Mesothelial cell of epicardium (in vitro differentiated cells): ENCODE results near the gene AGL. TPM values are rescaled to one million over a fixed set of nuclear protein-coding genes. Genes with fewer than 3 reads are reported as not detected.

Experiments
- DNase-seq, 2 experiments: peaks; one replicate each; pipeline ENCODE4 v3.0.0; 2021; ENCODE audit warnings: low spot score in 2 of 2; ENCODE audit not compliant: unreplicated experiment in 2 of 2
- H3K27ac Mint-ChIP-seq: 2 replicates; pipeline ENCODE4 v1.8.0; 2021; ENCODE audit warnings: mixed read lengths
- H3K27me3 Mint-ChIP-seq: 2 replicates; pipeline ENCODE4 v1.8.0; 2021; ENCODE audit warnings: low read depth, mixed read lengths
- H3K36me3 Mint-ChIP-seq: 2 replicates; pipeline ENCODE4 v1.8.0; 2021; ENCODE audit warnings: mixed read lengths
- H3K4me1 Mint-ChIP-seq: 2 replicates; pipeline ENCODE4 v1.8.0; 2021; ENCODE audit warnings: mixed read lengths
- H3K4me3 Mint-ChIP-seq: 2 replicates; pipeline ENCODE4 v1.8.0; 2021; ENCODE audit warnings: mild to moderate bottlenecking, moderate library complexity, mixed read lengths
- H3K9me3 Mint-ChIP-seq: 2 replicates; pipeline ENCODE4 v1.8.0; 2021; ENCODE audit warnings: mixed read lengths
- CTCF ChIP-seq: fragments of 200-600 bp; sonication (generic); IDR thresholded peaks from one replicate; pipeline ENCODE4 v1.5.0; 2021; ENCODE audit warnings: antibody characterized with exemption; ENCODE audit not compliant: unreplicated experiment
- total RNA-seq: library from RNA; stranded (reverse); gene quantifications from 3 replicates; pipeline ENCODE4 v1.2.1, GENCODE V29; 2021

The AGL gene
- total RNA-seq, 1 donor from 2014 or later, result 27.1 TPM

GRCh38 chr1:99811747-99812146 is 38.4 kb upstream of the AGL start:
- TF ChIP-seq CTCF, result no peak
- H3K9me3 Mint-ChIP-seq, result no peaks in the 10 kb centered on the region
- H3K4me3 Mint-ChIP-seq, result no peak overlapping the region
- peaks cover 4% of the 10 kb centered on the region for H3K27me3 Mint-ChIP-seq
- no peak overlapping the region for H3K27ac Mint-ChIP-seq
- H3K36me3 Mint-ChIP-seq, result no peaks in the 10 kb centered on the region
- no peak for DNase-seq
- H3K4me1 Mint-ChIP-seq, result peaks cover 9% of the 10 kb centered on the region

DNA sequence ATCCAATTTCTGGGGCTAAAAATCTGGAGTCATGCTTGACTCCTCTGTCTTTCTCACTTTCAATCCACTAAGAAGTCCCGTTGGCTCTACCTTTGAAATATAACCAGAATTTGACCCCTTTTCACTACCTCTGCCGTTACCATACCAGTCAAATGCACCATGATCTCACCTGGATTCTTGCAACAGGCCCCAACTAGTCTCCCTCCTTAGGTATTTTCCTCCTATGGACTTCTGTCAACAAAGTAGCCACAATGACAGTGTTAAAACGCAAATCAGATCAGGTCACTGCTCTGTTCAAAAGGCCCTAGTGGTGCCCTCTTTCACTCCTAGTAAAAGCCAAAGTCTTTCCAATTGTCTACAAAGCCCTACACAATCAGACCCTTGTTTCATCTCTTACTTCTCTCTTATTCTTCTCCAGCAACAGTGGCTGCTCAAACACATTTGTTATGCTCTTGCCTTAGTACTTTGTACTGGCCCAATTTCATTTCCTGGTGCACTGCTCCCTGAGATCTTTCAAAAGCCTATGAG is 35.7 kb upstream of the AGL start:
- H3K27me3 Mint-ChIP-seq, result no peaks in the 10 kb centered on the region
- DNase-seq, result no peak
- H3K27ac Mint-ChIP-seq, result no peak overlapping the region
- no peaks in the 10 kb centered on the region for H3K9me3 Mint-ChIP-seq
- H3K4me1 Mint-ChIP-seq, result no peaks in the 10 kb centered on the region
- H3K36me3 Mint-ChIP-seq, result no peaks in the 10 kb centered on the region
- no peak for TF ChIP-seq CTCF
- H3K4me3 Mint-ChIP-seq, result no peak overlapping the region

DNA sequence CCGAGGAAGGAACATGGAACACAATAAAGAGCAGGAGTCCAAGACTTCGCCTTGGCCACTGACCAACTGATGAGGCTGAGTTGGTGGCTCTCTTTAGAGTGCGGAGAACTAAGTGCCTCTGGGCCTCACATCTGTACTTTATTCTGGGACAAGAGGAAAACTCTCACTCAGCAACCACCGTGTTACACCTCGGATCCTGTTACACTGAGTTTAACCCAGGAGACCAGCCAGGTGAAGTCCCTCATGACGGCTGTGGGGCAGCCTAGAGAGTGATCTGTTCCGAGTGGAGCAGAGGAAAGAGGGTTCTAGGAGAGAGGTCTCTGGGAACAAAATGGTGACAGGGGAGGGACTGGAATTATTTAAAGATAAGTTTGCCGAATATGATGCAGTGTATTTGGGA is 33.5 kb upstream of the AGL start:
- Mint-ChIP-seq H3K9me3 (no peaks in the 10 kb centered on the region), H3K36me3 (no peaks in the 10 kb centered on the region), H3K4me1 (no peaks in the 10 kb centered on the region), H3K27ac (no peak overlapping the region), H3K27me3 (no peaks in the 10 kb centered on the region), H3K4me3 (no peak overlapping the region)
- DNase-seq, result no peak
- TF ChIP-seq CTCF, result no peak

- no peaks in the 10 kb centered on the region for H3K27me3 Mint-ChIP-seq
- no peak overlapping the region for H3K27ac Mint-ChIP-seq
- no peaks in the 10 kb centered on the region for H3K9me3 Mint-ChIP-seq
- H3K36me3 Mint-ChIP-seq, result no peaks in the 10 kb centered on the region
- no peak for TF ChIP-seq CTCF
- H3K4me1 Mint-ChIP-seq, result no peaks in the 10 kb centered on the region
- no peak overlapping the region for H3K4me3 Mint-ChIP-seq
- no peak for DNase-seq
Measured at GRCh38 chr1:99818063-99818699, 32.0 kb upstream of the AGL start.

DNA sequence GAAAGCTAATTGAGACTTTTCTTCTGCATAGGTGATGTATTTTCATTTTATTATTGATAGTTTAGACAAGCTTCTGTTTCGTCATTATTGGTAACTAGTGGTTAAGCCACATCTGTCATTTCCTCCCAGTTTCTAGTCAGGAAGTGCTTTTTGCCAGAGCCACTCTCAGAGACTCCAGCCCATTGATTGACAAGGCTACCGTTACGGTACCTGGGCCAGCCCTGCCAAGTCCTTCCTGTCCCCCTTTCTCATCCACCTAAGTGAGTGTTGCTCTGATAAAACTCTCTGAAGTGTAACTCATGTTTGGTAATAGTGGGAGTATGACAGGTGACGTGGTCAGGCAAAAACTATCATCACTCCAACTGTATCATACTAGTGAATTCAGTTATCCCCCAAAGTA is 29.6 kb upstream of the AGL start:
- DNase-seq, result no peak
- H3K36me3 Mint-ChIP-seq, result peaks cover 3% of the 10 kb centered on the region
- no peak for TF ChIP-seq CTCF
- H3K4me3 Mint-ChIP-seq, result no peak overlapping the region
- no peak overlapping the region for H3K27ac Mint-ChIP-seq
- H3K27me3 Mint-ChIP-seq, result no peaks in the 10 kb centered on the region
- no peaks in the 10 kb centered on the region for H3K4me1 Mint-ChIP-seq
- peaks cover 7% of the 10 kb centered on the region for H3K9me3 Mint-ChIP-seq
